GM03348 (cell line): ENCODE results near the gene SPPL2C.
"Not testable (repeated sequence)": the region's sequence is repeated elsewhere in the genome, so short reads cannot be mapped to it uniquely, and the experiment has no call there.

Experiments used
- DNase-seq: peaks from one replicate; pipeline ENCODE4 v3.0.0; 2012; ENCODE audit warnings: low spot score

SPPL2C gene

GRCh38 chr17:45850011-45850410, 5.3 kb downstream of the SPPL2C start:
- DNase-seq, result no peak

DNA sequence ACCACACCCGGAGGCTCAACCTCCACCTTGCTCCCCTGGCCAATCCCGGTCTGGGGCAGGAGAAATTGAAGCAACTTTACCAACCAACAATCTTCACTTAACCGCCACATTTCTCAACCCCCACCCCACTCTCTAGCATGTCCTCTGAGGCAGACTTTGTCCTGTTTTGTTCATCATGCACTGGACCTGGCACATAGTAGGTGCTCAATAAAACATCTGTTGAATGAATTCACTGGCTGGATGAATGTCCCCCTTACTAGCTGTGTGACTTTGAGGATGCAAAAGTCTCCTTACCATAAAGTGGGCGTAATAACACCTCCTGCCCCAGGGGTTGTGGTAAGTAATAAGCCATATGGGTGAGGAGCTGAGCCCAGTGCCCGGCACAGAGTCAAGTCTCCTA, 5.8 kb downstream of the SPPL2C start:
- DNase-seq, result no peak

GRCh38 chr17:45851022-45851421, 6.3 kb downstream of the SPPL2C start:
- no peak for DNase-seq

GRCh38 chr17:45851464-45851863, 6.8 kb downstream of the SPPL2C start:
- DNase-seq, result no peak

- no peak for DNase-seq
These were observed 7.2 kb downstream of the SPPL2C start for GRCh38 chr17:45851873-45852272.

- DNase-seq, result peak; percentile 82
These were observed 8.0 kb downstream of the SPPL2C start for GRCh38 chr17:45852535-45853297.

DNA sequence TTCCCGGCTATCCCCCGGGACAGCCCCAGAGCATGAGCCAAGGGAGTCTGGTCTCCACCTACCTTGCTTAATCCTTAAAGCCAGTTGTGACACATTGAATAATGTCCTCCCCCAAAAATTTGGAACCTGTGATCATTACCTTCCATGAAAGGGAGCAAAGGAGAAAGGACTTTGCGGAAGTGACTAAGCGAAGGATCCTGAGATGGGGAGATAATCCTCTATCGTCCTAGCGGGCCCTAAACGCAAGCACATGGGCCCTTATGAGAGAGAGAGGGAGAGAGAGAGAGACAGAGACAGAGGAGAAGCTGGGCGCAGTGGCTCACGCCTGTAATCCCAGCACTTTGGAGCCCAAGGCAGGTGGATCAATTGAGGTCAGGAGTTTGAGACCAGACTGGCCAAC, 9.5 kb downstream of the SPPL2C start:
- DNase-seq, result no peak

DNA sequence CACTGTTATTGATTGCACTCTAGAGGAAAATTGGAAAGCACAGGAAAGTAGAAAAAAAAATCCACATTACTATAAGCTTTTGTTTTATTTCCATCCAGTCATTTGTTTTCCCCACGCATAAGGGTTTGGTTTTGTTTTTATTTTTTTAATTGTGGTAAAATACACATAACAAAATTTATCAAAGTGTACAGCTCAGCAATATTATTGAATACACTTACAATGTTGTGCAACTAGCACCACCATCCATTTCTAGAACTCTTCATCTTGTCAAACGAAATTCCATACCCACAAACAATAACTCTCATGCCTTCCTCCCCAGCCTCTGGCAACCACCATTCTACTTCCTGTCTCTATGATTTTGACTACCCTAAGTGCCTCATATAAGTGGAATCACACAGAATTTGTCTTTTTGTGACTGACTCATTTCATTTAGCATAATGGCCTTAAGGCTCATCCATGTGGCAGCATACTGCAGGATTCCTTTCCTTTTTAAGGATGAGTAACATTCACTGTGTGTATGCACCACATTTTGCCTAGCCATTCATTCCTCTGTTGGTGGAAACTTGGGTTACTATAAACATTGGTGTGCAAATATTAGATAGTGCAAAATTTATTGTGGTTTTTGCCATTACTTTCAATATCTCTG, 11.1 kb downstream of the SPPL2C start:
- no peak for DNase-seq

DNA sequence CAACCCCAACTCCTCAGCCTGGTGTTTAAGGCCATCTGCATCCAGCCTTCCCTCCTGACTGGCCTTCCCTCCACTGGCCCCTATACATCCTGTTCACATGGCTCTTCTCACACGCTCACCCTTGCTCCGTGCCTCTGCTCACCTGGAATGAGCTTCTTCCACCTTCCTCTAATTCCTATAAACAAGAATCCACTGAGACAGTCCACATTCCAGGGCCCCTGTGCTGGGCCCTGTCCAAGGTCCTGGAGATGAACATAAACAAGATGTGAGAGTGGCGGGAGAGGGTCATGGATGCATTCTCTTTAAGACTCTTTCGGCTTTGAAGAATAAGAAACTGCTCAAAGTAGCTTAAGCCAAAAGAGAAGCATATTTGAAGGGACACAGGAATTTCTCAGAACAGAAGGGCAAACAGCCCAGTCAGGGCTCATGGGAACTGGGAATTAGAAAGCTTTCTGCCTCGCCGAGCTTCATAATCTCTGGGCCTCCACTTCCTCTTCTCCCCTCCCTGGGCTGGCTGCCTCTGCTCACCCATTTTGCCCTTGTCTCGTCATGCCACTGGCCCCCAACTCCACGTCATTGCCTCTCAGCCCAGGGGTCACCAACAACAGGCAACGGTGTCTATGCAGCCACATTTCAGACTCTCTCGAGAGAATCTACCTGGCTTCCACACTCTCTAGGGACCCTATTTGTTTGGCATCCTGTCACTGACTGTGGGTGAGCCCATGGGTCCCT, 13.5 kb downstream of the SPPL2C start:
- no peak for DNase-seq

DNA sequence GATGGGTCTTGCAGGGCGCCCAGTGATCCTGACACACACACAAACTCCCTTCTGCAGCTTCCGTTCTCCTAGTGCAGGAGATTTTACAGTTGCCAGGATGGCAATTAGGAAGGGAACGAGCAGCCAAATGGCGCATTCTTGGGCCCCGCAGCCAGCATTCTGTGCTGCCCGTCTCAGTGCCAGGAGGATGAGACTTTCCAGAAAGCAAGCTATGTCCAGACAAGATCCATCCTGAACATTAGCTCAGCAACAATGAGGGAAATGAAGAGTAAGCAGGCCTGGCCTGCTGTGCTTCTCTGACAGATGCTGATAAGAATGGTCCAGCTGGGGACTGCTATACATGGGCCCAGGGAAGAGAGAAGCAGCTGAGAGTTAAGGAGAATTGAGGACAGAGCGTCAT, 16.5 kb downstream of the SPPL2C start:
- no peak for DNase-seq

DNA sequence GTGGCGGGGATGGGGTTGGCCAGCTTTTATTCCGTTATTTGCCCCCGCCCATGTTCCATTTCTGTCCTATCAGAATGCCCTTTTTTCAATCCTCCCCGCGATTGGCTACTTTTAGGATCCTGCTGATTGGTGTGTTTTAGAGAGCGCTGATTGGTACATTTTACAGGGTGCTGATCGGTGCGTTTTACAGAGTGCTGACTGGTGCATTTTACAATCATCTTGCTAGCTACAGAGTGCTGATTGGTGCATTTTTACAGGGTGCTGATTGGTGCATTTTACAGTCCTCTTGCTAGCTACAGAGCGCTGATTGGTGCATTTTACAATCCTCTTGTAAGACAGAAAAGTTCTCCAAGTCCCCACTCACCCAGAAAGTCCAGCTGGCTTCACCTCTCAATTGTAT, 17.4 kb downstream of the SPPL2C start:
- DNase-seq, result not testable (repeated sequence)

- no peak for DNase-seq
These were observed 19.4 kb downstream of the SPPL2C start for GRCh38 chr17:45863857-45864654.

DNA sequence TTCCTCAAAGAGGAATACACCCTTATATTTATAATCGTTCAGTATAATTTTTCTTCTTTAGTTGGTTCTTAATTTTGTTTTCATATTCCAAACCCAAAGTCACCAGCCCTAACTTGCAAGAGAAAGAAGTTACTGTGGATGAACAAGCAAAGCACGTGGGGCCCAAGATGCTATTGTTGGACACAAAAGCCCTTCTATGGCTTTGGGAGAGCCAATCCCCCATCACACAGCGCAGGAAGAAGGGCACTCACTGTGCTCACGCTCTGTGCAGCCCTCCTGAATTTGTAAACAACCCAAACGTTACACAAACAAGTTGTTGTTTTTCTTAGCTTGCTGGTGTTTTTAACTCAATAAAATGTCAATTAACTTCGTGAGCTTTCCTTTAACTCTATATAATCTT, 22.5 kb downstream of the SPPL2C start:
- DNase-seq, result no peak

DNA sequence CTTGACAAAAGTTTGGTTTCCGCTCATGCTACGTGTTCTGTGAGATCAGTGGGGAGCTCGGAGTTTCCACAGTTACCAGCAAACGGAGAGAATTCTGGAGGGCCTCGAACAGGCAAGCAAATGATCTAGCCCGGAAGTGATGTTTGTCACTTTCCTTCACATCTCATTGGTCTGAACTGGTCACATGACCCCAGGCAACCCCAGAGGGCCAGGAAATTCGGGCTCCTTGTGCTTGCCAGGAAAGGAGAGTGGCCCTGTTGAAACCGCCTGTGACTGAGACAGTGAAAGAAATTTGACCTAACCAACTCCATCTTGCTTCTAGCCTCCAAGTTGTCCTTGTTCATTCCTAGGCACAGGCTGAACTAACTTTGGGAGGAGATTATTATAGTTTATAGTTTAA, 23.0 kb downstream of the SPPL2C start:
- no peak for DNase-seq

DNA sequence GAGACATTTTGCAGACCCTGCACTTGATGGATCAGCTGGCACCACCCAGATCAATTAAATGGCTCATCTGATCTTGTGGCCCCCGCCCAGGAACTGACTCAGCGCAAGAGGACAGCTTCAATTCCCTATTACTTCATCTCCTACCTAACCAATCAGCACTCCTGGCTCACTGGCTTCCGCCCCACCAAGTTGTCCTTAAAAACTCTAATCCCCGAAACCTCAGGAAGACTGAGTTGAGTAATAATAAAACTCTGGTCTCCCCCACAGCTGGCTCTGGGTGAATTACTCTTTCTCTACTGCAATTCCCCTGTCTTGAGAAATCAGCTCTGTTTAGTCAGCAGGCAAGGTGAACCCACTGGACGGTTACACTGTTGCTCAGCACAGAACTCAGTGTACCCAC, 23.6 kb downstream of the SPPL2C start:
- no peak for DNase-seq

- no peak for DNase-seq
These were observed 25.1 kb downstream of the SPPL2C start for GRCh38 chr17:45869676-45870341.

DNA sequence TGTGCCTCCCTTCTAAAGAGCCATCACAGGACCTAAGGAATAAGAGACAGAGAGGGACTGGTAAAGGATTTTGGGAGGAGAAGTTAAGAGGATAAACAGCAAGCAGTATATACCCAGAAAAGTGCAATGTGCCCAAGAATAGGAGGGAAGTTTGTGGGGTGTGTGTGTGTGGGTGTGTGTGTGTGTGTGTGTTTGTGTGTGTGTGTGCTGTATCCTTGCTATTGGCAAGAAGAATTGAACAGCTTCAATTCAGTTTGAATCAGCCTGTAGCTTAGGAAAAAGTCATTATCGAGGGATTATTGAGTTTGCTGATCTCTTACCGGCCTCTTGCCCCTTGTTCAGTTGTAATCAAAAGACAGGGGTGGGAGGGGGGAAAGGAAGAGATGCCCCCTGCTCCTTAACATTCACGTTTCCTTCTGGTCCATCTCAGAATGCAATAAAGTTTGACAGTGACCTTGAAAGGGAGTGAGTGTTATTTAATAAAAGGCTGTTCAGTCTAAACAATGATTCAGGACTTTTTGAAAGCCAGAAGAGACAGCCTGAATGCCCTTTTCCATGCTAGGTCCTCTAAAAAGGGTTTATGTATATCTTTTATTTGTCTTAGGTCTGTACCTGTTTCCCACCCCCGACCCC, 25.8 kb downstream of the SPPL2C start:
- no peak for DNase-seq

DNA sequence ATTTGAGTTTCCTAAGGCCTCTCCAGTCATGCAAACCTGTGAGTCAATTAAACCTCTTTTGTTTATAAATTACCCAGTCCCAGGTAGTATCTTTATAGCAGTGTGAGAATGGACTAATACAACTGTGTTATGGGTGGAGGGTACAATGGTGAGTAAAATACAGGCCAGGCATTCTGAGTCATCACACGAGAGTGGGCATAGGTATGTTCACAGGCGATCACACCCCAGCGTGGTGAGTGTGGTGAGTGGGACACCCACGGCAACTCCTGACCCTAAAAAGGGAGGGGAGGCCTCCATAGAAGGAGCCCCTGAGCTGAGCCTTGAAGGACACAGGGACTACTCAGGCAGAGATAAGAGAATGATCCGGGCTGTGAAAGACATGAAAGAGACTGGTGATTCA, 27.0 kb downstream of the SPPL2C start:
- no peak for DNase-seq

- no peak for DNase-seq
These were observed 29.0 kb downstream of the SPPL2C start for GRCh38 chr17:45873728-45874127.

GRCh38 chr17:45874151-45874550, 29.5 kb downstream of the SPPL2C start:
- no peak for DNase-seq

- no peak for DNase-seq
These were observed 31.9 kb downstream of the SPPL2C start for GRCh38 chr17:45876539-45876938.
